ENCODE results near the gene SLC25A41. TPM values are rescaled to one million over a fixed set of nuclear protein-coding genes. Genes with fewer than 3 reads are reported as not detected.

Gene SLC25A41
- total RNA-seq, 2 experiments from 2014 or later: 0.30 to 0.50 TPM

GRCh38 chr19:6396305-6396704 is 37.3 kb downstream of the SLC25A41 start:
- no peak for TF ChIP-seq CTCF (IDR thresholded peaks at IDR 0.05)
- Mint-ChIP-seq H3K9me3 (no peaks in the 10 kb centered on the region), H3K4me1 (ENCODE audit: low read depth) (peaks cover 24% of the 10 kb centered on the region), H3K27me3 (no peaks in the 10 kb centered on the region), H3K36me3 (ENCODE audit: low read depth) (peaks cover 25% of the 10 kb centered on the region), H3K27ac (no peak overlapping the region), H3K4me3 (no peak overlapping the region)
- DNase-seq (no peak), ATAC-seq (ENCODE audit: poor library complexity) (no peak)
- Histone ChIP-seq H3K4me1 (ENCODE audit: insufficient read depth, low read length) (peaks cover 24% of the 10 kb centered on the region), H3K36me3 (ENCODE audit: insufficient read depth, low read length) (peaks cover 5% of the 10 kb centered on the region), H3K4me3 (ENCODE audit: low read length) (no peak overlapping the region), H3K9me3 (ENCODE audit: control insufficient read depth in 1 of 2, insufficient read depth in 1 of 2, low read length in 2 of 2) (no peaks in the 10 kb centered on the region), H3K27me3 (ENCODE audit: control insufficient read depth in 1 of 2, insufficient read depth in 2 of 2, low read length in 2 of 2) (no peaks in the 10 kb centered on the region), H3K27ac (ENCODE audit: low read depth in 1 of 2, low read length in 2 of 2) (no peak overlapping the region)
- ChIA-PET CTCF (no interaction called here), POLR2A (no interaction called here)
- intact Hi-C loops (cut with DNase I, micrococcal nuclease): loop anchor here in 1 of 2 experiments (10.0 kb wide), 1 partner anchor 108 kb away; the partner anchor contains the start of gene TUBB4A

- TF ChIP-seq CTCF (IDR thresholded peaks at IDR 0.05): no peak
- H3K4me3 ChIP-seq (ENCODE audit: low read length): no peak overlapping the region
- H3K27me3 ChIP-seq (ENCODE audit: control insufficient read depth in 1 of 2, insufficient read depth in 2 of 2, low read length in 2 of 2): no peaks in the 10 kb centered on the region
- intact Hi-C loops (cut with DNase I, micrococcal nuclease): loop anchor here in 1 of 2 experiments (10.0 kb wide), 1 partner anchor 110 kb away; the partner anchor contains the start of gene TUBB4A
- no peak overlapping the region for H3K27ac ChIP-seq (ENCODE audit: low read depth in 1 of 2, low read length in 2 of 2)
- Mint-ChIP-seq H3K27ac (peak overlapping the region; percentile 99), H3K27me3 (no peaks in the 10 kb centered on the region), H3K36me3 (ENCODE audit: low read depth) (peaks cover 36% of the 10 kb centered on the region), H3K4me3 (peak overlapping the region; percentile 97), H3K4me1 (ENCODE audit: low read depth) (peaks cover 29% of the 10 kb centered on the region), H3K9me3 (no peaks in the 10 kb centered on the region)
- H3K9me3 ChIP-seq (ENCODE audit: control insufficient read depth in 1 of 2, insufficient read depth in 1 of 2, low read length in 2 of 2): no peaks in the 10 kb centered on the region
- peaks cover 12% of the 10 kb centered on the region for H3K36me3 ChIP-seq (ENCODE audit: insufficient read depth, low read length)
- ChIA-PET CTCF (no interaction called here), POLR2A (no interaction called here)
- DNase-seq (no peak), ATAC-seq (ENCODE audit: poor library complexity) (no peak)
- peaks cover 29% of the 10 kb centered on the region for H3K4me1 ChIP-seq (ENCODE audit: insufficient read depth, low read length)
Observed at GRCh38 chr19:6394831-6395230, 38.7 kb downstream of the SLC25A41 start.

DNA sequence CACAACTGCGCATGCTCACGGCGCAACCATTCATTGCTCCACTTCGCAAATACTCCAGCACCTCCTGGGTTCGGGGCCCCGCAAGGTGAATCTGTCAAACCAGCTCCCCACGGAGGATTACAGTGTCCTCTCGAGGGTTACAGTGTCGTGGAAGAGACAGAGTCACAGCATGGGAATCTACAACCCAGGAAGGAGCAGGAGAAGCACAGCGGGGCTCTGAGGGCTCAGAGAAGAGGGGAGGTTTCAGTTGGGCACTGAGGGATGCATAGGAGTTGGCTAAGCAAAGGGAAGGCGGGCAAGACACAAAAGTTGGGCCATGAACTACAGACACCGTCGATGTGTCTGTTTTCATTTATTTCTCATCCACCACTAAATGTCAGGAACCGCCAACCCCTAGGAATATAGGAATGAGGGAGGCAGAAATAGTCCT is 39.6 kb downstream of the SLC25A41 start:
- ChIA-PET POLR2A (interaction anchor here (2.6 to 3.4 kb wide), 3 partner anchors 22 to 32 kb away, joined by 21 to 29 read pairs (median 27); partner anchors contain the start of genes ALKBH7, CLPP and KHSRP), CTCF (no interaction called here)
- no peak for ATAC-seq (ENCODE audit: poor library complexity)
- peaks cover 42% of the 10 kb centered on the region for H3K36me3 Mint-ChIP-seq (ENCODE audit: low read depth)
- peaks cover 29% of the 10 kb centered on the region for H3K4me1 ChIP-seq (ENCODE audit: insufficient read depth, low read length)
- peak overlapping the region; percentile 78 for H3K4me3 ChIP-seq (ENCODE audit: low read length)
- H3K27me3 ChIP-seq (ENCODE audit: control insufficient read depth in 1 of 2, insufficient read depth in 2 of 2, low read length in 2 of 2): no peaks in the 10 kb centered on the region
- peak overlapping the region; percentile 97 for H3K4me3 Mint-ChIP-seq
- no peak for TF ChIP-seq CTCF (IDR thresholded peaks at IDR 0.05)
- H3K9me3 ChIP-seq (ENCODE audit: control insufficient read depth in 1 of 2, insufficient read depth in 1 of 2, low read length in 2 of 2): no peaks in the 10 kb centered on the region
- H3K36me3 ChIP-seq (ENCODE audit: insufficient read depth, low read length): peaks cover 20% of the 10 kb centered on the region
- intact Hi-C loops (cut with DNase I, micrococcal nuclease): loop anchor here (1.0 to 10.0 kb wide), 9 partner anchors 21 to 195 kb away; partner anchors contain the start of genes ALKBH7 (in 1 of the 2), CLPP (in 1 of the 2), KHSRP (in 1 of the 2) and TUBB4A (in 1 of the 2)
- H3K27me3 Mint-ChIP-seq: no peaks in the 10 kb centered on the region
- H3K4me1 Mint-ChIP-seq (ENCODE audit: low read depth): peaks cover 29% of the 10 kb centered on the region
- peak overlapping the region; percentile 99 for H3K27ac Mint-ChIP-seq
- peak in 8 of 14 experiments; percentile 61 to 89 (median 68) for DNase-seq
- H3K27ac ChIP-seq (ENCODE audit: low read depth in 1 of 2, low read length in 2 of 2): peak overlapping the region; percentile 89 to 98
- no peaks in the 10 kb centered on the region for H3K9me3 Mint-ChIP-seq
